ENCODE results near the gene RC3H2.

- no peak for TF ChIP-seq CTCF (IDR thresholded peaks at IDR 0.05)
- TF ChIP-seq POLR2A (IDR thresholded peaks at IDR 0.05), result no peak
Observed at GRCh38 chr9:122808141-122808540, 97.0 kb downstream of the RC3H2 start.

All from right lobe of liver (tissue), 4 donors.